ENCODE data around the gene VTCN1.
"Not testable (repeated sequence)": the region's sequence is repeated elsewhere in the genome, so short reads cannot be mapped to it uniquely, and the experiment has no call there.

VTCN1 gene

GRCh38 chr1:117107364-117107763 is 103.4 kb downstream of the VTCN1 start:
- WGBS, 2 experiments: 88 to 100% methylated on average over 2 of the region's 2 CpGs
- Histone ChIP-seq H3K27ac (ENCODE audit: insufficient read depth, low read depth, low read length, poor library complexity, severe bottlenecking) (no peak overlapping the region), H3K9me3 (ENCODE audit: control insufficient read depth, low read length) (no peaks in the 10 kb centered on the region), H3K27me3 (ENCODE audit: control insufficient read depth, insufficient read depth, low read length, poor library complexity, severe bottlenecking) (no peaks in the 10 kb centered on the region), H3K4me3 (ENCODE audit: insufficient read depth, low read depth, low read length) (no peak overlapping the region), H3K4me1 (ENCODE audit: control insufficient read depth, insufficient read depth, low read length) (no peaks in the 10 kb centered on the region), H3K36me3 (ENCODE audit: control insufficient read depth, insufficient read depth, low read length) (peaks cover 37% of the 10 kb centered on the region)

DNA sequence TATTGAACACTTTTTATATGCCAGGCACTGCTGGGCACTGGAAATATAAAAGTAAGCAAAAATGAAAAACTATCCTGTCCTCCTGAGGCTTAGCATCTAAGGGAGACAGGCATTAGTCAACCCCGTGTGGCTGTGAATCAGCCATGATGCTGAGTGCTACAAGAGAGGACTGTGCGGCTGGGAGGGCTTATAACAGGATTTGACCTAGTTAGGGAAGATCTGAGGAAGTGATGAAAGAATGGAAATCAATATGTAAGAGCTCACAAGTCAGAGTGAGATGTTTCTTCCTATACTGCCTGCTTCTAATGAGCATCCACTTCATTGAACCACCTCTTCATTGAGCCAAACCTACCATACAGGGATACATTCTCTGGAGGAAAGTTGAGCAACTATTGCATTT is 104.2 kb downstream of the VTCN1 start:
- no peaks in the 10 kb centered on the region for H3K4me1 ChIP-seq (ENCODE audit: control insufficient read depth, insufficient read depth, low read length)
- H3K36me3 ChIP-seq (ENCODE audit: control insufficient read depth, insufficient read depth, low read length): peaks cover 45% of the 10 kb centered on the region
- H3K27ac ChIP-seq (ENCODE audit: insufficient read depth, low read depth, low read length, poor library complexity, severe bottlenecking): no peak overlapping the region
- H3K4me3 ChIP-seq (ENCODE audit: insufficient read depth, low read depth, low read length): no peak overlapping the region
- H3K9me3 ChIP-seq (ENCODE audit: control insufficient read depth, low read length): no peaks in the 10 kb centered on the region
- 88 to 95% methylated on average over 2 of the region's 2 CpGs for WGBS, 2 experiments
- no peaks in the 10 kb centered on the region for H3K27me3 ChIP-seq (ENCODE audit: control insufficient read depth, insufficient read depth, low read length, poor library complexity, severe bottlenecking)

DNA sequence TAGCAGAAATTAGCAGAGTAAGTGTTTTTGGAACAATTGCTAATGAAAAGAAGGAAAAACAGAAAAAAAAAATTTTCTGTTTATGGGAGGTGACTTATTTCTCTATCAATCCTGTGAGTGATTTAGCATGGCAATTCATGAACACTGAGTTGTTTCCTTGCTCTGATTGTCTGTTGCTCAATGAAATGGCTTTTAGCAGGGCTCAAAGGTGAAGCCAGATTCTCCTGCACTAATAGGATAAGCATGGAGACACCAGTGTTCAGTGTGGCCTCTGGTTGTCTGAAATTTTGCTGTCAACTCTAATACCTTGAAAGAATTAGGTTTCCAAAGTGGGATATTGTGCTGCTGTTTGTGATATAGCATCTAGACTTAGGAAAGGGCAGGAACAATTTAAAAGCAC is 105.0 kb downstream of the VTCN1 start:
- Histone ChIP-seq H3K4me1 (ENCODE audit: control insufficient read depth, insufficient read depth, low read length) (no peaks in the 10 kb centered on the region), H3K4me3 (ENCODE audit: insufficient read depth, low read depth, low read length) (no peak overlapping the region), H3K27ac (ENCODE audit: insufficient read depth, low read depth, low read length, poor library complexity, severe bottlenecking) (no peak overlapping the region), H3K36me3 (ENCODE audit: control insufficient read depth, insufficient read depth, low read length) (peaks cover 40% of the 10 kb centered on the region), H3K27me3 (ENCODE audit: control insufficient read depth, insufficient read depth, low read length, poor library complexity, severe bottlenecking) (no peaks in the 10 kb centered on the region), H3K9me3 (ENCODE audit: control insufficient read depth, low read length) (no peaks in the 10 kb centered on the region)

DNA sequence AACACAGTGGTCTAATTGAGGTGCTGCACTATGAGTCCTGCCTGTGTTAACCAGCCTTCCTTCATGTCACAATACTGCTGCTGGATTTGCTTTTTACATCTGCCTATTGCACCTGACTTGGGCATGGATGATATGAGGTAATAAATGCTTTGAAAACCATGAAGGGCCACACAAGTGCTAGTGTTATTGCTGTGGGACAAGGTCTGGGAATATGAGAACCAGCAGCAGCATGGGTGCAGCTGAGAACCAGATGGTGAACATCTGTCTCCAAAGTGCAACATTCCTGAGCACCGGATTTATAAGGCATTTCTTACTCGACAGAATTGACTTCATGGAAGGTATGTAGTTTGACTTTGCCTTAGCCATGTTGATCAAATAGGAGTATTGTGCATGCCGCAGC is 105.7 kb downstream of the VTCN1 start:
- no peaks in the 10 kb centered on the region for H3K4me1 ChIP-seq (ENCODE audit: control insufficient read depth, insufficient read depth, low read length)
- no peaks in the 10 kb centered on the region for H3K9me3 ChIP-seq (ENCODE audit: control insufficient read depth, low read length)
- no peak overlapping the region for H3K27ac ChIP-seq (ENCODE audit: insufficient read depth, low read depth, low read length, poor library complexity, severe bottlenecking)
- H3K27me3 ChIP-seq (ENCODE audit: control insufficient read depth, insufficient read depth, low read length, poor library complexity, severe bottlenecking): no peaks in the 10 kb centered on the region
- WGBS, 2 experiments: 90 to 95% methylated on average over 3 of the region's 3 CpGs
- peaks cover 38% of the 10 kb centered on the region for H3K36me3 ChIP-seq (ENCODE audit: control insufficient read depth, insufficient read depth, low read length)
- H3K4me3 ChIP-seq (ENCODE audit: insufficient read depth, low read depth, low read length): no peak overlapping the region

- 95 to 96% methylated on average over 3 of the region's 3 CpGs for WGBS, 2 experiments
- not testable (repeated sequence) for H3K27me3 ChIP-seq (ENCODE audit: control insufficient read depth, insufficient read depth, low read length, poor library complexity, severe bottlenecking)
Observed at GRCh38 chr1:117101858-117102257, 108.9 kb downstream of the VTCN1 start.

GRCh38 chr1:117101334-117101733 is 109.4 kb downstream of the VTCN1 start:
- Histone ChIP-seq H3K36me3 (ENCODE audit: control insufficient read depth, insufficient read depth, low read length) (peaks cover 16% of the 10 kb centered on the region), H3K4me1 (ENCODE audit: control insufficient read depth, insufficient read depth, low read length) (no peaks in the 10 kb centered on the region), H3K27me3 (ENCODE audit: control insufficient read depth, insufficient read depth, low read length, poor library complexity, severe bottlenecking) (no peaks in the 10 kb centered on the region), H3K27ac (ENCODE audit: insufficient read depth, low read depth, low read length, poor library complexity, severe bottlenecking) (no peak overlapping the region), H3K9me3 (ENCODE audit: control insufficient read depth, low read length) (no peaks in the 10 kb centered on the region), H3K4me3 (ENCODE audit: insufficient read depth, low read depth, low read length) (no peak overlapping the region)
- 100% methylated on average over 1 of the region's 1 CpG; no CpG with 5 or more reads in 1 of the 2 experiments for whole genome bisulfite sequencing, 2 experiments

More at GRCh38 chr1:117101858-117102257, 108.9 kb downstream of the VTCN1 start:
- H3K9me3 ChIP-seq (ENCODE audit: control insufficient read depth, low read length); H3K4me1 ChIP-seq (ENCODE audit: control insufficient read depth, insufficient read depth, low read length); H3K4me3 ChIP-seq (ENCODE audit: insufficient read depth, low read depth, low read length); H3K27ac ChIP-seq (ENCODE audit: insufficient read depth, low read depth, low read length, poor library complexity, severe bottlenecking): not testable (repeated sequence)
- peaks cover 16% of the 10 kb centered on the region for H3K36me3 ChIP-seq (ENCODE audit: control insufficient read depth, insufficient read depth, low read length)

DNA sequence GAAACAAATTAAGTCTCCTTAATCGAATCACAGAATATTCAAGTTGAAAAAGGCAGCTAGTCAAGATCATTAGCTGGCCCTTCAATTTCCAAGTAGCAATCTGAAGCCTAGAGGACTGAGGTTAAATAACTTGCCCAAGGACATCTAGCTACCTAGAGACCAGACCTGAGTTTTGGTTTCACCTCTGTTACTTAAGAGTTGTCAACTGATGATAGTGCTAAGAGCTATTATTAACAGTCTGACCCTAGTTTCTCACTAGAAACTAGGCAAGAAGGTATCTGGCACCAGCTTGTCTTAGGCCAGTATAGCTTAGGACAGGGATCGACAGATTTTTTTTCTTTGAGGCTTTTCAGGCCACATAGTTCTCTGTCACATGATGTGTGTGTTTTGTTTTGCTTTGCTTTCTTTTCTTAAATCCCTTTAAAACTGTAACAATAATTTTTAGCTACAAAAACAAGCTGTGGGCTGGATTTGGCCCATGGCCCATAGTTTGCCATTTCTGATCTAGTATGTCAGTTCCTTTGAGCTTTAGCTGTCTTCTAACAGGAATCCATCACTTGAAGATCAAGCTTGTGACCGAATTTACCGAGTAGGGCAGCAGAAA is 112.3 kb downstream of the VTCN1 start:
- Histone ChIP-seq H3K27ac (ENCODE audit: insufficient read depth, low read depth, low read length, poor library complexity, severe bottlenecking) (no peak overlapping the region), H3K4me1 (ENCODE audit: control insufficient read depth, insufficient read depth, low read length) (no peaks in the 10 kb centered on the region), H3K27me3 (ENCODE audit: control insufficient read depth, insufficient read depth, low read length, poor library complexity, severe bottlenecking) (no peaks in the 10 kb centered on the region), H3K36me3 (ENCODE audit: control insufficient read depth, insufficient read depth, low read length) (peaks cover 20% of the 10 kb centered on the region), H3K4me3 (ENCODE audit: insufficient read depth, low read depth, low read length) (no peak overlapping the region), H3K9me3 (ENCODE audit: control insufficient read depth, low read length) (no peaks in the 10 kb centered on the region)
- 87 to 93% methylated on average over 4 of the region's 4 CpGs for WGBS, 2 experiments

- 90 to 92% methylated on average over 4 of the region's 4 CpGs for WGBS, 2 experiments
- Histone ChIP-seq H3K27ac (ENCODE audit: insufficient read depth, low read depth, low read length, poor library complexity, severe bottlenecking) (no peak overlapping the region), H3K36me3 (ENCODE audit: control insufficient read depth, insufficient read depth, low read length) (peaks cover 20% of the 10 kb centered on the region)
Observed at GRCh38 chr1:117097443-117097842, 113.3 kb downstream of the VTCN1 start.

DNA sequence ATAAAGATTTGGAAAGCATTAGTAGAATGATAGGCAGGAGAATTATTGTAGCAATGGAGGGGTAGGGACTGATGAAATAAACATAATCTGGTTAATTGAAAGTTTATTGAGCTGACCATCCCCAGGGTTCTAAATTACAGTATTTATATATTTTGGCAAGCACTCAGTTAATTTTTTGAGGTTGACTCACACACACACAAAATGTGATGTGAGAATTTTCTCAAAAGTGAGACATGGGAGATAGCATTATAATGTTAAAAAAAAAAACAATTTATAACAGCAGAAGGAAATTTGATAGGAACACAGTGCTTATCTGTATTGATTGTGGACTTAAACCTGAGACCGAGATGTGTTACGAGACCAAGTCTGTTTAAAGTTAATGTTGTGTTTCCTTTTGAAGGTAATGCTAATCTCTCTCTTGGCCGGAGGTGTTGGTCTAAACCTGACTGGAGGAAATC is 113.7 kb downstream of the VTCN1 start:
- no peaks in the 10 kb centered on the region for H3K4me1 ChIP-seq (ENCODE audit: control insufficient read depth, insufficient read depth, low read length)
- no peak overlapping the region for H3K27ac ChIP-seq (ENCODE audit: insufficient read depth, low read depth, low read length, poor library complexity, severe bottlenecking)
- WGBS, 2 experiments: 93 to 96% methylated on average over 3 of the region's 3 CpGs
- H3K9me3 ChIP-seq (ENCODE audit: control insufficient read depth, low read length): no peaks in the 10 kb centered on the region
- no peak overlapping the region for H3K4me3 ChIP-seq (ENCODE audit: insufficient read depth, low read depth, low read length)
- H3K27me3 ChIP-seq (ENCODE audit: control insufficient read depth, insufficient read depth, low read length, poor library complexity, severe bottlenecking): no peaks in the 10 kb centered on the region
- H3K36me3 ChIP-seq (ENCODE audit: control insufficient read depth, insufficient read depth, low read length): peaks cover 18% of the 10 kb centered on the region

More at GRCh38 chr1:117097443-117097842, 113.3 kb downstream of the VTCN1 start:
- Histone ChIP-seq H3K4me3 (ENCODE audit: insufficient read depth, low read depth, low read length) (no peak overlapping the region), H3K4me1 (ENCODE audit: control insufficient read depth, insufficient read depth, low read length) (no peaks in the 10 kb centered on the region), H3K9me3 (ENCODE audit: control insufficient read depth, low read length) (no peaks in the 10 kb centered on the region), H3K27me3 (ENCODE audit: control insufficient read depth, insufficient read depth, low read length, poor library complexity, severe bottlenecking) (no peaks in the 10 kb centered on the region)

GRCh38 chr1:117094841-117095604 is 115.7 kb downstream of the VTCN1 start:
- H3K36me3 ChIP-seq (ENCODE audit: control insufficient read depth, insufficient read depth, low read length): peaks cover 24% of the 10 kb centered on the region
- H3K4me3 ChIP-seq (ENCODE audit: insufficient read depth, low read depth, low read length): no peak overlapping the region
- H3K4me1 ChIP-seq (ENCODE audit: control insufficient read depth, insufficient read depth, low read length): no peaks in the 10 kb centered on the region
- 92 to 98% methylated on average over 7 of the region's 7 CpGs for WGBS, 2 experiments
- H3K9me3 ChIP-seq (ENCODE audit: control insufficient read depth, low read length): no peaks in the 10 kb centered on the region
- no peaks in the 10 kb centered on the region for H3K27me3 ChIP-seq (ENCODE audit: control insufficient read depth, insufficient read depth, low read length, poor library complexity, severe bottlenecking)
- H3K27ac ChIP-seq (ENCODE audit: insufficient read depth, low read depth, low read length, poor library complexity, severe bottlenecking): no peak overlapping the region
